CD4-positive, alpha-beta T cell (primary cell): ENCODE results near the gene PLP2. TPM values are rescaled to one million over a fixed set of nuclear protein-coding genes. Genes with fewer than 3 reads are reported as not detected.

ENCODE experiments used
- ATAC-seq: fragments of 200-7000 bp; cut with Tn5 transposase; one replicate; pipeline ENCODE4 v1.10.0; 2022; ENCODE audit warnings: mild to moderate bottlenecking; ENCODE audit not compliant: poor library complexity
- CTCF ChIA-PET: fragments of 350-600 bp; sonication (Branson Sonifier 250); formaldehyde crosslinking; loops from one replicate; lab custom pipeline; 2021; ENCODE audit warnings: antibody characterized with exemption, inconsistent platforms; lab: Charles Lee
- POLR2A ChIA-PET: fragments of 350-600 bp; sonication (Branson Sonifier 250); formaldehyde crosslinking; loops from one replicate; lab custom pipeline; 2021; ENCODE audit warnings: antibody characterized with exemption, inconsistent platforms; lab: Charles Lee
- DNase-seq, 14 experiments: peaks; one replicate each; pipeline ENCODE4 v3.0.0-alpha.2; 2013 to 2020; ENCODE audit warnings: mixed read lengths in 2 of 14
- H3K27ac ChIP-seq, 2 donors: one replicate each; pipeline versions ENCODE4 v1.5.1 to v1.7.0; 2013; ENCODE audit warnings: low read length in 2 of 2, low read depth in 1 of 2, mild to moderate bottlenecking in 1 of 2
- H3K27me3 ChIP-seq, 2 experiments: 1 replicate in 1 of 2; 2 replicates in 1 of 2; pipeline versions ENCODE4 v1.6.1 to v1.7.0; 2013; ENCODE audit warnings: low read length in 2 of 2, control low read depth in 1 of 2, mild to moderate bottlenecking in 1 of 2, moderate library complexity in 1 of 2; ENCODE audit not compliant: insufficient read depth in 2 of 2, control insufficient read depth in 1 of 2
- H3K36me3 ChIP-seq: one replicate; pipeline ENCODE4 v1.6.1; 2013; ENCODE audit warnings: low read length, control low read depth; ENCODE audit not compliant: insufficient read depth
- H3K4me1 ChIP-seq: one replicate; pipeline ENCODE4 v1.6.1; 2013; ENCODE audit warnings: low read length, control low read depth; ENCODE audit not compliant: insufficient read depth
- H3K4me3 ChIP-seq: one replicate; pipeline ENCODE4 v1.5.1; 2013; ENCODE audit warnings: mild to moderate bottlenecking, low read length, moderate library complexity
- H3K9me3 ChIP-seq, 2 experiments: 1 replicate in 1 of 2; 2 replicates in 1 of 2; pipeline versions ENCODE4 v1.6.1 to v1.7.0; 2013; ENCODE audit warnings: low read length in 2 of 2, mild to moderate bottlenecking in 2 of 2, control low read depth in 1 of 2, moderate library complexity in 1 of 2; ENCODE audit not compliant: control insufficient read depth in 1 of 2, insufficient read depth in 1 of 2
- H3K27ac Mint-ChIP-seq: one replicate; pipeline ENCODE4 v1.8.0; 2020; ENCODE audit warnings: mixed read lengths
- H3K27me3 Mint-ChIP-seq: one replicate; pipeline ENCODE4 v1.8.0; 2021; ENCODE audit warnings: mixed read lengths
- H3K36me3 Mint-ChIP-seq: one replicate; pipeline ENCODE4 v1.8.0; 2021; ENCODE audit warnings: low read depth, mixed read lengths
- H3K4me1 Mint-ChIP-seq: one replicate; pipeline ENCODE4 v1.8.0; 2021; ENCODE audit warnings: low read depth, mixed read lengths
- H3K4me3 Mint-ChIP-seq: one replicate; pipeline ENCODE4 v1.8.0; 2020; ENCODE audit warnings: mild to moderate bottlenecking, mixed read lengths
- H3K9me3 Mint-ChIP-seq: one replicate; pipeline ENCODE4 v1.8.0; 2020; ENCODE audit warnings: mixed read lengths
- CTCF ChIP-seq: fragments of 200-600 bp; IDR thresholded peaks from one replicate; pipeline ENCODE4 v1.8.0; 2022; ENCODE audit warnings: antibody characterized with exemption, mild to moderate bottlenecking
- intact Hi-C, 2 experiments: fragments of 100-400 bp; cut with DNase I in 1 of 2; cut with micrococcal nuclease in 1 of 2; formaldehyde crosslinking; loops; one replicate each; pipeline versions ENCODE4 v1.15.1 to v1.9.0; 2023 to 2025; cut with DNase I, micrococcal nuclease
- total RNA-seq, 174 experiments: library from RNA in 2 of 174; stranded (reverse) in 2 of 174; gene quantifications; one replicate each; pipeline ENCODE4 v1.2.3 and lab custom pipeline; 2021 to 2026

The PLP2 gene
- total RNA-seq, 2 experiments from 2014 or later: 124 to 128 TPM

DNA sequence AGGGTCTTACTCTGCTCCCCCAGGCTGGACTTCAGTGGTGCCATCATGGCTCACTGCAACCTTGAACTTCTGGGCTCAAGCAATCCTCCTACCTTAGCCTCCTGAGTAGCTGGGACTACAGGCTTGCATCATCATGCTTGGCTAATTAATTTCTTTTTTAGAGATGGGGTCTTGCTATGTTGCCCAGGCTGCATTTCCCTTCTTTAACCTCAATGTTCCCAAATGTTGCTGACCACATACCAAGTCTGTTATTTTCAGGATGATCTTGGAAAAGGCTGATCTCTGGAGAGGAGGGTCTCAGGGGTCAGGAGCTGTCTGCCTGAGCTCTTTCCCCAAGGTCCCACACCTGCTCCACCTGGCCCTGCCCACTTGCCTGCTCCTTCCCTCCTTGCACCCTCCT is 48.4 kb downstream of the PLP2 start:
- no peak overlapping the region for H3K27ac Mint-ChIP-seq
- H3K4me3 ChIP-seq: no peak overlapping the region
- no peak overlapping the region for H3K4me3 Mint-ChIP-seq
- H3K27me3 Mint-ChIP-seq: no peaks in the 10 kb centered on the region
- no peak for TF ChIP-seq CTCF
- H3K9me3 ChIP-seq: no peaks in the 10 kb centered on the region
- ATAC-seq: no peak
- intact Hi-C loops: no loop called here
- H3K27me3 ChIP-seq: no peaks in the 10 kb centered on the region
- H3K27ac ChIP-seq: no peak overlapping the region
- no peaks in the 10 kb centered on the region for H3K4me1 Mint-ChIP-seq
- H3K9me3 Mint-ChIP-seq: no peaks in the 10 kb centered on the region
- no peaks in the 10 kb centered on the region for H3K36me3 Mint-ChIP-seq
- DNase-seq: no peak
- H3K36me3 ChIP-seq: no peaks in the 10 kb centered on the region
- H3K4me1 ChIP-seq: no peaks in the 10 kb centered on the region
- CTCF ChIA-PET: no interaction called here
- POLR2A ChIA-PET: no interaction called here

DNA sequence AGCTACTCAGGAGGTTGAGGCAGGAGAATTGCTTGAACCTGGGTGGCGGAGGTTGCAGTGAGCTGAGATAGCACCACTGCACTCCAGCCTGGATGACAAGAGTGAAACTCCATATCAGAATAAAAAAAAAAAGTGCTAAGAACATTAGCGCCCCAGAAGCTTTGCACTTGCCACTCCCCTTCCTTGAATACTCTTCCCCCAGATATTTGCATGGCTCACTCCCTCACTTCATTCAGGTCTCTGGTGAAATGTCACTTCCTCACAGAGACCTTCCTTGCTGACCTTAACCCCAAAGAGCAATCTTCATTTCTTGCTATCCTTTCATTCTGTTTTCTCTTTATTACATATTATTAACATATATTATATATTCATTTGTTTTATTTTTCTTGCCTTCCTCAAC is 50.2 kb downstream of the PLP2 start:
- Histone ChIP-seq H3K9me3 (no peaks in the 10 kb centered on the region), H3K36me3 (no peaks in the 10 kb centered on the region), H3K4me1 (no peaks in the 10 kb centered on the region), H3K27ac (no peak overlapping the region), H3K27me3 (no peaks in the 10 kb centered on the region), H3K4me3 (no peak overlapping the region)
- Mint-ChIP-seq H3K36me3 (no peaks in the 10 kb centered on the region), H3K27ac (no peak overlapping the region), H3K4me3 (no peak overlapping the region), H3K4me1 (no peaks in the 10 kb centered on the region), H3K27me3 (no peaks in the 10 kb centered on the region), H3K9me3 (no peaks in the 10 kb centered on the region)
- intact Hi-C loops: no loop called here
- DNase-seq: no peak
- CTCF ChIA-PET: no interaction called here
- POLR2A ChIA-PET: no interaction called here
- no peak for ATAC-seq
- TF ChIP-seq CTCF: no peak

Other genes with a start within 250 kb of the PLP2 start
- gene OTUD5, start 214.3 kb upstream of the PLP2 start, total RNA-seq: 10 to 100 TPM; 81.3 to 92.1 TPM
- gene KCND1, start 200.1 kb upstream of the PLP2 start, total RNA-seq: 1 to 10 TPM; 1.5 to 2.7 TPM
- 100 to 1,000 TPM; 100 to 101 TPM for gene GRIPAP1, start 169.6 kb upstream of the PLP2 start, total RNA-seq
- gene TFE3, start 128.5 kb upstream of the PLP2 start, total RNA-seq: 10 to 100 TPM; 38.6 to 40.9 TPM
- gene CCDC120, start 112.9 kb upstream of the PLP2 start, total RNA-seq: 10 to 100 TPM; 11.5 to 12.2 TPM
- gene PRAF2, start 97.9 kb upstream of the PLP2 start, total RNA-seq: 10 to 100 TPM; 17.1 to 21.0 TPM
- gene WDR45, start 92.0 kb upstream of the PLP2 start, total RNA-seq: 10 to 100 TPM; 74.8 to 78.7 TPM
- gene GPKOW, start 48.2 kb upstream of the PLP2 start, total RNA-seq: 1 to 10 TPM; 8.9 to 9.6 TPM
- gene MAGIX, start 9.1 kb upstream of the PLP2 start, total RNA-seq: under 1 TPM; 0.89 to 0.93 TPM
- gene PRICKLE3, start 14.5 kb downstream of the PLP2 start, total RNA-seq: 1 to 10 TPM; 1.8 to 2.3 TPM
- gene SYP, start 28.3 kb downstream of the PLP2 start, total RNA-seq: under 1 TPM; 0.17 to 0.69 TPM
- gene CACNA1F, start 61.4 kb downstream of the PLP2 start, total RNA-seq: 1 to 10 TPM; 1.1 to 1.2 TPM
- 10 to 100 TPM; 12.7 to 15.8 TPM for gene CCDC22, start 63.6 kb downstream of the PLP2 start, total RNA-seq
- 1 to 10 TPM; 3.7 TPM for gene FOXP3, start 92.8 kb downstream of the PLP2 start, total RNA-seq
- 1 to 10 TPM; 8.5 to 9.1 TPM for gene PPP1R3F, start 97.9 kb downstream of the PLP2 start, total RNA-seq
- not detected for gene GAGE10, start 131.7 kb downstream of the PLP2 start, total RNA-seq
- not detected for gene GAGE12J, start 150.1 kb downstream of the PLP2 start, total RNA-seq
- not detected for gene GAGE13, start 159.7 kb downstream of the PLP2 start, total RNA-seq